Ramos (cell line): ENCODE results near the gene SLC35F5.
"Not testable (repeated sequence)": the region's sequence is repeated elsewhere in the genome, so short reads cannot be mapped to it uniquely, and the experiment has no call there.

ENCODE experiments used
- in situ Hi-C: fragments of 300-500 bp; cut with MboI; formaldehyde crosslinking; loops from one replicate; pipeline ENCODE4 v1.14.3; 2022; ENCODE audit warnings: low sequenced_read_pairs; ENCODE audit not compliant: unreplicated experiment

SLC35F5 gene

GRCh38 chr2:113698892-113699447 is 57.5 kb downstream of the SLC35F5 start:
- in situ Hi-C loops, result no loop called here

GRCh38 chr2:113698251-113698650 is 58.2 kb downstream of the SLC35F5 start:
- in situ Hi-C loops, result not testable (repeated sequence)

- in situ Hi-C loops, result no loop called here
Measured at GRCh38 chr2:113697516-113697915, 58.9 kb downstream of the SLC35F5 start.

GRCh38 chr2:113694438-113694837 is 62.0 kb downstream of the SLC35F5 start:
- in situ Hi-C loops, result no loop called here

- in situ Hi-C loops, result no loop called here
Measured at GRCh38 chr2:113692698-113693428, 63.6 kb downstream of the SLC35F5 start.

GRCh38 chr2:113690871-113691270 is 65.6 kb downstream of the SLC35F5 start:
- in situ Hi-C loops, result not testable (repeated sequence)

- in situ Hi-C loops, result no loop called here
Measured at GRCh38 chr2:113686537-113686936, 69.9 kb downstream of the SLC35F5 start.

GRCh38 chr2:113685471-113685870 is 71.0 kb downstream of the SLC35F5 start:
- in situ Hi-C loops, result no loop called here

- in situ Hi-C loops, result no loop called here
Measured at GRCh38 chr2:113679457-113679856, 77.0 kb downstream of the SLC35F5 start.

- in situ Hi-C loops, result no loop called here
Measured at GRCh38 chr2:113677330-113677729, 79.1 kb downstream of the SLC35F5 start.

GRCh38 chr2:113676623-113677266 is 79.7 kb downstream of the SLC35F5 start:
- in situ Hi-C loops, result no loop called here

- in situ Hi-C loops, result no loop called here
Measured at GRCh38 chr2:113675875-113676274, 80.6 kb downstream of the SLC35F5 start.

- in situ Hi-C loops, result no loop called here
Measured at GRCh38 chr2:113672326-113672932, 84.0 kb downstream of the SLC35F5 start.

- in situ Hi-C loops, result not testable (repeated sequence)
Measured at GRCh38 chr2:113669013-113669412, 87.4 kb downstream of the SLC35F5 start.

GRCh38 chr2:113664761-113665533 is 91.5 kb downstream of the SLC35F5 start:
- in situ Hi-C loops, result not testable (repeated sequence)

GRCh38 chr2:113663285-113664060 is 93.0 kb downstream of the SLC35F5 start:
- in situ Hi-C loops, result not testable (repeated sequence)
